IgD-negative memory B cell (primary cell): ENCODE measurements around the gene SLC27A6. TPM values are rescaled to one million over a fixed set of nuclear protein-coding genes. Genes with fewer than 3 reads are reported as not detected.

ENCODE experiments used
- H3K27ac Mint-ChIP-seq, 3 donors: one replicate each; pipeline ENCODE4 v1.8.0; 2020 to 2022; ENCODE audit warnings: mild to moderate bottlenecking in 3 of 3, mixed read lengths in 3 of 3, moderate library complexity in 1 of 3
- H3K27me3 Mint-ChIP-seq: one replicate; pipeline ENCODE4 v1.8.0; 2021; ENCODE audit warnings: mixed read lengths
- H3K36me3 Mint-ChIP-seq: one replicate; pipeline ENCODE4 v1.8.0; 2020; ENCODE audit warnings: mild to moderate bottlenecking, mixed read lengths
- H3K4me1 Mint-ChIP-seq, 3 donors: one replicate each; pipeline ENCODE4 v1.8.0; 2020 to 2022; ENCODE audit warnings: mixed read lengths in 3 of 3, mild to moderate bottlenecking in 1 of 3
- H3K4me3 Mint-ChIP-seq, 4 donors: one replicate each; pipeline ENCODE4 v1.8.0; 2020 to 2022; ENCODE audit warnings: mild to moderate bottlenecking in 4 of 4, mixed read lengths in 4 of 4, moderate library complexity in 3 of 4
- H3K9me3 Mint-ChIP-seq, 3 donors: one replicate each; pipeline ENCODE4 v1.8.0; 2020 to 2021; ENCODE audit warnings: mixed read lengths in 3 of 3, mild to moderate bottlenecking in 1 of 3
- polyA plus RNA-seq: library from polyadenylated mRNA; unstranded; fragments of 300-500 nt; fragmentation: Illumina TruSeq; gene quantifications from one replicate; pipeline ENCODE4 v1.2.3, GENCODE V29; 2021

SLC27A6 gene
- polyA plus RNA-seq, 1 donor from 2014 or later, result not detected

- Mint-ChIP-seq H3K9me3 (peaks cover 0 to 3% (median 0%) of the 10 kb centered on the region in 3 donors), H3K4me1 (peaks cover 0 to 1% (median 0%) of the 10 kb centered on the region in 3 donors), H3K4me3 (no peak overlapping the region), H3K27me3 (no peaks in the 10 kb centered on the region), H3K36me3 (no peaks in the 10 kb centered on the region), H3K27ac (no peak overlapping the region)
Measured at GRCh38 chr5:129067745-129068144, 102.5 kb downstream of the SLC27A6 start.

- H3K9me3 Mint-ChIP-seq, result peaks cover 0 to 3% (median 0%) of the 10 kb centered on the region in 3 donors
Measured at GRCh38 chr5:129069292-129069691, 104.0 kb downstream of the SLC27A6 start.

GRCh38 chr5:129073111-129073510 lies 107.8 kb downstream of the SLC27A6 start:
- Mint-ChIP-seq H3K27me3 (no peaks in the 10 kb centered on the region), H3K36me3 (no peaks in the 10 kb centered on the region), H3K9me3 (peaks cover 0 to 3% (median 0%) of the 10 kb centered on the region in 3 donors), H3K4me3 (no peak overlapping the region), H3K4me1 (peaks cover 0 to 1% (median 0%) of the 10 kb centered on the region in 3 donors), H3K27ac (no peak overlapping the region)

More at GRCh38 chr5:129069292-129069691, 104.0 kb downstream of the SLC27A6 start:
- Mint-ChIP-seq H3K27me3 (no peaks in the 10 kb centered on the region), H3K27ac (no peak overlapping the region), H3K36me3 (no peaks in the 10 kb centered on the region), H3K4me3 (no peak overlapping the region), H3K4me1 (peaks cover 0 to 1% (median 0%) of the 10 kb centered on the region in 3 donors)

DNA sequence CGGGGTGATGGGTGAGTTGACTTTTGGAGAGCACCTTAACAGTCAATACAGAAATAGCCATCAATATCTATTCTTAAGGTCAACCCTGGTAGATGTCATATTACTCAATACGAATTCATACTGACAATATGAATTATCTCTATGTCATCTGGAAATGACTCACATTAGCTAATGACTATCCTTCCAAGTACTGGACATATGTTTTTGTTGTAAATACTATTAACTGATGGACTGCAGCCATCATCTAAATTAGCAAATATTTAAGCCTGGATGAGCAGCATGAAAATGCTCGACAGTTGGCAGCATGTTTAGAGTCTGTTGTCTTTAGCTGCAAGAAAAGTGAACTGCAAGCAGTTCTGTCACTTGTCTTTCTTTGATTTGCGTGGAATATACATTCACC lies 109.6 kb downstream of the SLC27A6 start:
- H3K4me3 Mint-ChIP-seq, result no peak overlapping the region
- H3K27ac Mint-ChIP-seq, result no peak overlapping the region
- no peaks in the 10 kb centered on the region for H3K27me3 Mint-ChIP-seq
- no peaks in the 10 kb centered on the region for H3K9me3 Mint-ChIP-seq
- H3K4me1 Mint-ChIP-seq, result no peaks in the 10 kb centered on the region
- H3K36me3 Mint-ChIP-seq, result no peaks in the 10 kb centered on the region

DNA sequence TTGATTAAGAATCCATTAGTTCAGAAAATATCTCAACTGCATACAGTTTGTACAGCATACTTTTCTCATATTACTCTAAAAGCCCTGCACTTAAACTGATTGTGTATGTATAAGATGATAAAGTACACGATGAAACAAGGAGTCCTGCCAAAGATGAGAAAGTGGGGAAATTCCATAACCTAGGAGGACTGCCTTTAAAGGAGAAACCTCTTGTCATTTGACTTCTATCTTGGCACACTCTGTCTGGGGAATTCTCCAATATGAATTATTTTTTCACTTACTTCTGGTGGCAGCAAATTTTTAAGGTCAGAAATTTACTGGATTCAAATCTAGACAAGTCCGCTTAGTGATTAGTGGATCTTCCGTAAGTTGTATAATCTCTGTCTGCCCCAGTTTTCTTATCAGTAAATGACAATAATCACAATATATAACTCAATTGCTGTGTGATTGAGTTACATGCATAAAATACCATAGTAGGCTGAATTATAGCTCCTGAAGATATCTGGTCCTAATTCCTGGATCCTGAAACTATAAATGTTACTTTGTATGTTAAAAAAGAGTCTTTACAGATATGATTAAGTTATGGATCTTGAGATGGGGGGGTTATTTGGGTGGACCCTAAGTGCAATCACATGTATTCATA lies 112.3 kb downstream of the SLC27A6 start:
- Mint-ChIP-seq H3K27ac (no peak overlapping the region), H3K4me3 (no peak overlapping the region), H3K9me3 (no peaks in the 10 kb centered on the region), H3K4me1 (no peaks in the 10 kb centered on the region), H3K27me3 (no peaks in the 10 kb centered on the region), H3K36me3 (no peaks in the 10 kb centered on the region)

DNA sequence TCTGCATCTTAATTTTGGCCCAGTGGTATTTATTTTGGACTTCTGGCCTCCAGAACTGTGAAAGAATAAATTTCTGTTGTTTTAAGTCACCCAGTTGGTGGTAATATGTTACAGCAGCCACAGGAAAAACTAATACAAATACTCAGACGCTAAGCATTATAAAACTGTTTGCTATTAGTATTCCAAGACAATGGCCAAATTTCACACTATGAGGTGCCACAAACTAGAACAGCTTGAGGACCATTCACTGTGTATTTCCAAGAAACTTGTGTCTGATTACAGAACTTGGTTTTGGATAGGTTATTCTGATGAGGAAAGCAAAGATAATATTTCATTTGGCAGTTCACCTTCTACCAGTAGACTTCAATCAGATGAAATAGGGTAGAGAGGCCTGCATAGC lies 113.0 kb downstream of the SLC27A6 start:
- H3K27ac Mint-ChIP-seq, result peak overlapping the region in 1 of 3 donors; percentile 27
- H3K4me1 Mint-ChIP-seq, result no peaks in the 10 kb centered on the region
- H3K9me3 Mint-ChIP-seq, result no peaks in the 10 kb centered on the region
- H3K36me3 Mint-ChIP-seq, result no peaks in the 10 kb centered on the region
- H3K27me3 Mint-ChIP-seq, result no peaks in the 10 kb centered on the region
- H3K4me3 Mint-ChIP-seq, result no peak overlapping the region

DNA sequence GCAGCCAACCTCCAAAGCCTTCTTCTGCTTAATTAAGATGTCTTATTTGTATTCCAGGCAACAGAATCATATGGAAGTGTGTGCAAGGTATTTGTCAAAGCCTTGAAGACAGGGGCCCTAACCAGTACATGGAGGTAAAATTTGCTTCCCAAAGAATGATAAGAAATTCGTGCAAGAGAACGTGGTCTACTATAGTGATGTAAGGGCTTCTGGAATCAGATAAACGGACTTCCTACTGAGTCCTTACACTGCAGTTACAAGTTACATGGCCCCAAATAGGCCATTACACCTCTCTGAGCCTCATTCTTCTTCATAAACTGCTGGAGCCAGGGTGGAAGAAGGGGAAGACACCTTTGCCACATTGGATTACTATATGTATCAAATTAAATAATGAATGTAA lies 113.4 kb downstream of the SLC27A6 start:
- Mint-ChIP-seq H3K36me3 (no peaks in the 10 kb centered on the region), H3K4me3 (no peak overlapping the region), H3K27me3 (peaks cover 2% of the 10 kb centered on the region), H3K9me3 (no peaks in the 10 kb centered on the region), H3K27ac (peak overlapping the region in 1 of 3 donors; percentile 27), H3K4me1 (no peaks in the 10 kb centered on the region)

DNA sequence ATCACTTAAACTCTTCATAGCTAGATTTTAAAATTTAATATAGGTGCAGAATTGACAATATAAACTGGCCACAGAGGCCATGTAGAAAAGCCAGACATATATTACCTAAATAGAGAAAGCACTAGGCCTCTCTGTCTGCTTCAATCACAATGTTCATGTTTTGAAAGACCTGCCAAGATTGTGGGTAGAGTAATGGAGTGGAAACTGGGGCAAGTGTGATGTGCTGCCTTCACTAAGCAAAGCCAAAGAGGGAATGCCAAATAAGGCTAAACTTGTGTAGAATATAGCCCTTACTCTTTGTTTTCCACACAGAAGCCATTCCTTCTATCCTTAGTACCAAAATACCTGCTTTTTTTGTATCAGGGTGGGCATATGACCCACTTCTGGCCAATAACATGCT lies 114.2 kb downstream of the SLC27A6 start:
- H3K9me3 Mint-ChIP-seq, result no peaks in the 10 kb centered on the region
- H3K4me1 Mint-ChIP-seq, result no peaks in the 10 kb centered on the region
- H3K27me3 Mint-ChIP-seq, result peaks cover 2% of the 10 kb centered on the region
- no peak overlapping the region for H3K27ac Mint-ChIP-seq
- H3K4me3 Mint-ChIP-seq, result no peak overlapping the region
- no peaks in the 10 kb centered on the region for H3K36me3 Mint-ChIP-seq

DNA sequence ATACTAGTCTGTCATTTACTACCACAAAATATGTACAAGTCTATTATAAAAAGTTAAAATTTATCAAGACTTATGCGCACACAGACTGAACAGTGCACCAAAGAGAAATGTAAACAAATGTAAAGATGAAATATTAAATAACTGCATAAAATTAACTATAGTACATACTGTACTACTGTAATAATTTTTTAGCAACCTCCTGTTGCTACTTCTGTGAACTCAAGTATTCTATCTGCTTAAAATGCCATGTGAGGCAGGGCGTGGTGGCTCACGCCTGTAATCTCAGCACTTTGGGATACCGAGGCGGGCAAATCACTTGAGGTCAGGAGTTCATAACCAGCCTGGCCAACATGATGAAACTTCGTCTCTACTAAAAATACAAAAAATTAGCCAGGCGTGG lies 115.5 kb downstream of the SLC27A6 start:
- Mint-ChIP-seq H3K27ac (no peak overlapping the region), H3K4me3 (no peak overlapping the region), H3K36me3 (no peaks in the 10 kb centered on the region), H3K27me3 (peaks cover 3% of the 10 kb centered on the region), H3K4me1 (no peaks in the 10 kb centered on the region), H3K9me3 (no peaks in the 10 kb centered on the region)

DNA sequence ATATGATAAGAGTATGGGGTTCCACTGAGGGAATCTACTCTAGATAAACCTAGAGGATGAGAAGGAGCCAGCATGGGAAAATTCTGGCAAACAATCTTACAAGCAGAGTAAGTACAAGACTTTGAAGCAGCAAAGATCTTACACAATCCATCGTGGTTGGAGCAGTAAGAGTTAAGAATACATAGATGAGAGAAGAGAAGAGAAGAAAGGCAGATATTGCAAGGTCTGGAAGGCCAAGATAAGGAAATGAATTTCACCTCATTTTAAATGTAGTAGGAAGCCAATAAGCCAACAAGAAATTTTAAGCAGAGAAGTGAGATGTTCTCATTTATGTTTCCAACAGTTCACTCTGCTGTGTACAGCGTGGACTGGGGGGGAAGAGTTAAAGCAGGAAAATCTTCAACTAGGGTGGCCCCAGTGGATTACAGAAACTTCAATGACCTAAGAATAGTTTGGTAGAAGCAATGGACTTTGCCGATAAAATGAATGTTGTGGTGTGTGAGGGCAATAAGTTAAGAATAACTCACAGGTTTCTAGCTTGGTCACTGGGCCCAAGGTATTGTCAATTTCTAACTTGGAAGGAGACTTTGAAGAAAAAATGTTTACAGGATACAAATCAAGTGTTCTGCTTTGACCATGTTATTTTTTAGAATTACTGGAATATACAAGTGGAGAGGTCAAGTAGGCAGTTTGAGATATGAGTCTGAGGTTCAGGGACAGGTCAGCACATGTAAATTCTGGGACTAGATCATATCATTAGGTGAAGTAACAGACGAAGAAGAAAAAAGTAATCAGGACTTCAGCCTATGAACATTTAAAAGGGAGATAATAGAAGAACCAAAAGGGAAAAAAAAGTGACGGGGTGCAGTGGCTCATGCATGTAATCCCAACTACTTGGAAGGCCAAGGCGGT lies 117.2 kb downstream of the SLC27A6 start:
- Mint-ChIP-seq H3K4me3 (no peak overlapping the region), H3K36me3 (no peaks in the 10 kb centered on the region), H3K9me3 (no peaks in the 10 kb centered on the region), H3K27ac (peak overlapping the region in 2 of 3 donors; percentile 6 to 8), H3K4me1 (no peaks in the 10 kb centered on the region), H3K27me3 (peaks cover 3% of the 10 kb centered on the region)

Other genes with a start within 250 kb of the SLC27A6 start
- gene ISOC1, start 129.3 kb downstream of the SLC27A6 start, polyA plus RNA-seq, result 19.7 TPM